ENCODE results near the gene CDK4. TPM values are rescaled to one million over a fixed set of nuclear protein-coding genes. Genes with fewer than 3 reads are reported as not detected.

The CDK4 gene
- total RNA-seq, 1 donor from 2014 or later = 140 TPM

- Mint-ChIP-seq H3K36me3 (ENCODE audit: low read depth) (peaks cover 20% of the 10 kb centered on the region), H3K27ac (ENCODE audit: unreplicated experiment) (peak within 1 kb of the TSS; percentile 99), H3K4me1 (ENCODE audit: low read depth) (peaks cover 20% of the 10 kb centered on the region), H3K27me3 (ENCODE audit: low read depth) (peaks cover 12% of the 10 kb centered on the region), H3K4me3 (ENCODE audit: unreplicated experiment) (peak within 1 kb of the TSS; percentile 95), H3K9me3 (ENCODE audit: low read depth) (no peaks in the 10 kb centered on the region)
- DNase-seq (ENCODE audit: low spot score) = peak; percentile 97
- no peak for TF ChIP-seq CTCF (IDR thresholded peaks at IDR 0.05)
Observed at GRCh38 chr12:57744777-57745484, 7.2 kb downstream of the CDK4 start, which contains the start of gene TSPAN31. TSPAN31 (plus strand) TSS chr12:57745039; CDS start chr12:57745155, 116 bp downstream.

GRCh38 chr12:57744194-57744776 lies 7.8 kb downstream of the CDK4 start:
- Mint-ChIP-seq H3K4me3 (ENCODE audit: unreplicated experiment) (peak overlapping the region; percentile 95), H3K27me3 (ENCODE audit: low read depth) (peaks cover 17% of the 10 kb centered on the region), H3K36me3 (ENCODE audit: low read depth) (peaks cover 20% of the 10 kb centered on the region), H3K27ac (ENCODE audit: unreplicated experiment) (peak overlapping the region; percentile 99), H3K9me3 (ENCODE audit: low read depth) (no peaks in the 10 kb centered on the region), H3K4me1 (ENCODE audit: low read depth) (peaks cover 21% of the 10 kb centered on the region)
- DNase-seq (ENCODE audit: low spot score) = peak; percentile 72
- no peak for TF ChIP-seq CTCF (IDR thresholded peaks at IDR 0.05)

GRCh38 chr12:57743769-57744168 lies 8.3 kb downstream of the CDK4 start:
- no peaks in the 10 kb centered on the region for H3K9me3 Mint-ChIP-seq (ENCODE audit: low read depth)
- peaks cover 26% of the 10 kb centered on the region for H3K4me1 Mint-ChIP-seq (ENCODE audit: low read depth)
- H3K36me3 Mint-ChIP-seq (ENCODE audit: low read depth) = peaks cover 16% of the 10 kb centered on the region
- peaks cover 22% of the 10 kb centered on the region for H3K27me3 Mint-ChIP-seq (ENCODE audit: low read depth)
- TF ChIP-seq CTCF (IDR thresholded peaks at IDR 0.05) = no peak
- no peak for DNase-seq (ENCODE audit: low spot score)
- no peak overlapping the region for H3K27ac Mint-ChIP-seq (ENCODE audit: unreplicated experiment)
- peak overlapping the region; percentile 95 for H3K4me3 Mint-ChIP-seq (ENCODE audit: unreplicated experiment)

GRCh38 chr12:57741844-57742738 lies 10.0 kb downstream of the CDK4 start:
- no peak for DNase-seq (ENCODE audit: low spot score)
- H3K36me3 Mint-ChIP-seq (ENCODE audit: low read depth) = peaks cover 8% of the 10 kb centered on the region
- TF ChIP-seq CTCF (IDR thresholded peaks at IDR 0.05) = no peak
- peaks cover 23% of the 10 kb centered on the region for H3K27me3 Mint-ChIP-seq (ENCODE audit: low read depth)
- no peak overlapping the region for H3K4me3 Mint-ChIP-seq (ENCODE audit: unreplicated experiment)
- no peak overlapping the region for H3K27ac Mint-ChIP-seq (ENCODE audit: unreplicated experiment)
- peaks cover 27% of the 10 kb centered on the region for H3K4me1 Mint-ChIP-seq (ENCODE audit: low read depth)
- no peaks in the 10 kb centered on the region for H3K9me3 Mint-ChIP-seq (ENCODE audit: low read depth)

GRCh38 chr12:57741413-57741789 lies 10.7 kb downstream of the CDK4 start:
- DNase-seq (ENCODE audit: low spot score) = no peak
- peaks cover 2% of the 10 kb centered on the region for H3K36me3 Mint-ChIP-seq (ENCODE audit: low read depth)
- peaks cover 30% of the 10 kb centered on the region for H3K27me3 Mint-ChIP-seq (ENCODE audit: low read depth)
- TF ChIP-seq CTCF (IDR thresholded peaks at IDR 0.05) = no peak
- H3K9me3 Mint-ChIP-seq (ENCODE audit: low read depth) = no peaks in the 10 kb centered on the region
- no peak overlapping the region for H3K4me3 Mint-ChIP-seq (ENCODE audit: unreplicated experiment)
- H3K4me1 Mint-ChIP-seq (ENCODE audit: low read depth) = peaks cover 33% of the 10 kb centered on the region
- no peak overlapping the region for H3K27ac Mint-ChIP-seq (ENCODE audit: unreplicated experiment)

Measured in chondrocyte (in vitro differentiated cells).